GM21528 (cell line): ENCODE measurements around the gene GZMM.

Experiments
- ATAC-seq: cut with Tn5 transposase; IDR thresholded peaks from one replicate; pipeline ENCODE4 v1.9.1; 2021; ENCODE audit warnings: mild to moderate bottlenecking, moderate library complexity; ENCODE audit not compliant: unreplicated experiment, low FRiP score

Gene GZMM

GRCh38 chr19:533364-534058 lies 10.3 kb upstream of the GZMM start:
- no peak for ATAC-seq

DNA sequence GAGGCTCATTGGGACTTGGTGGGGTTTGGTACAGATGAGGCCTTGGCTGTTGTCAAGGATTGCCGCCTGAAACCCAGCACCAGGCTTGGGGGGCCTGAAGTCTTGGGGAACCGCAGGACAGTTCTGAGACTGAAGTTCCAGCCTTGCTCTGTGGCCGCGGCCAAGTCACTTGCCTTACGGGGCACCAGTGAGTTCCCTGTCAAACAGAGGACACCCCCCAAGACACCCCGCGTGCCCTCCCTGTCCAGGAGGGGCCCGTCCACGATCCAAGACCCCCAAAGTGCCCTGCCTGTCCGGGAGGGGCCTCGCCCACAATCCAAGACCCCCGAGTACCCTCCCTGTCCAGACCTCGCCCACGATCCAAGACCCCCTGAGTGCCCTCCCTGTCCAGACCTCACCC lies 9.8 kb upstream of the GZMM start:
- no peak for ATAC-seq

DNA sequence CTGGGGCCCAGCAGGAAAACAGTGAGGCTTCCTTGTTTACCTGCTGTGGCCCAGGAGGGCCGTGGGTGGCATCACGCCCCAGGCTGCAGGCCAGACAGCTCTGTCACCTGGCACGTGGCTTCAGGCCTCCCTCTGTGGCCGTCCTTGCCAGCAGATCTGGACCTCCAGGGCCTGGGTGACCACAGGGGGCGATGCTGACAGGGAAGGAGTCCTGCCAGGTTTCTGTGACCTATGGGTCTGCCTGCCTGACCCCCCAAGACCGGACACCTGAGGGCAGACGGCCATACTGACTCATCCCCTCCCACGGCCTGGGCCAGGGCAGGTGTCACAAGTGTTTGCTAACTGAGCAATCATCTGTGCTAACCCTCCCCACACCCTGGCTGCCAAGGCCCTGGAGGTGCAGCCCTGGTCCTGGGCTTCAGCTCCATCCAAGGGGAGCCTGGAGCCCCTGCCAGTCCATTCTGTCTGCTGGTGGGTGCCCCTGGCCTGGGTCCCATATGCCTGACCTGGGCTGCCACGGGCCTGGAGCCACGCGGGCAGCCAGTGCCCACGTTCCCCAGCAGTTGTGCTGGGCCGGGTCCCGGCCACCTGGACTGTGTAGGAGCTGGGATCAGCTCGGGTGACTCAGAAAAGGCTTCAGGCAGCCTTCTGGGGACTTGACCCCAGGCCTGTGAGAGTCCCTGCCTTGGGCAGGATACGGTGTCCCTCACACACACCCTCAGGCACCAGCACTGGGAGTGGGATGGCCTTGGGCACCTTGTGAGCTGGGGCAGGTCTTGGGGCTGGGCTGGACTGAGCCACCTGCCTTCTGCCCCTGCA lies 8.6 kb upstream of the GZMM start:
- no peak for ATAC-seq

- ATAC-seq = no peak
Observed at GRCh38 chr19:536031-536880, 7.6 kb upstream of the GZMM start.

DNA sequence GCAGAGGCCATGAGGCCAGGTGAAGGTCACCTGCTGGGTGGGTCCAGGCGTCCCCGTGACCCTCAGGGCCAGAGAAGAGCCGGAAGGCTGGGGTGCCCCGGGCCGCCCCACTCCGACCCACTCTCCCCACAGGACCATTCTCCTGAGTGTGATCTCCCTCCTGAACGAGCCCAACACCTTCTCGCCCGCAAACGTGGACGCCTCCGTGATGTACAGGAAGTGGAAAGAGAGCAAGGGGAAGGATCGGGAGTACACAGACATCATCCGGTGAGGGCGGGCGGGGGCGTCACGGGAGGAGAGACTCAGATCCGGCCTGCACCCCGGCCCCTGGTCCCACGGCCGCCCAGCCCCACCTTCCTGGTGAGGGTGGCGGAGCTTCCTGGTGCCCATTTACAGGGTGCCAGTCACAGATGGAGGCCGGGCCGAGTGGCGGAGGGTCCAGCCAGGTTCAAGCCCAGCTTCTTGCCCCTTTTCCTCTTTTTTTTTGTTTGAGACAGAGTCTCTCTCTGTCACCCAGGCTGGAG lies 6.9 kb upstream of the GZMM start:
- ATAC-seq = no peak

DNA sequence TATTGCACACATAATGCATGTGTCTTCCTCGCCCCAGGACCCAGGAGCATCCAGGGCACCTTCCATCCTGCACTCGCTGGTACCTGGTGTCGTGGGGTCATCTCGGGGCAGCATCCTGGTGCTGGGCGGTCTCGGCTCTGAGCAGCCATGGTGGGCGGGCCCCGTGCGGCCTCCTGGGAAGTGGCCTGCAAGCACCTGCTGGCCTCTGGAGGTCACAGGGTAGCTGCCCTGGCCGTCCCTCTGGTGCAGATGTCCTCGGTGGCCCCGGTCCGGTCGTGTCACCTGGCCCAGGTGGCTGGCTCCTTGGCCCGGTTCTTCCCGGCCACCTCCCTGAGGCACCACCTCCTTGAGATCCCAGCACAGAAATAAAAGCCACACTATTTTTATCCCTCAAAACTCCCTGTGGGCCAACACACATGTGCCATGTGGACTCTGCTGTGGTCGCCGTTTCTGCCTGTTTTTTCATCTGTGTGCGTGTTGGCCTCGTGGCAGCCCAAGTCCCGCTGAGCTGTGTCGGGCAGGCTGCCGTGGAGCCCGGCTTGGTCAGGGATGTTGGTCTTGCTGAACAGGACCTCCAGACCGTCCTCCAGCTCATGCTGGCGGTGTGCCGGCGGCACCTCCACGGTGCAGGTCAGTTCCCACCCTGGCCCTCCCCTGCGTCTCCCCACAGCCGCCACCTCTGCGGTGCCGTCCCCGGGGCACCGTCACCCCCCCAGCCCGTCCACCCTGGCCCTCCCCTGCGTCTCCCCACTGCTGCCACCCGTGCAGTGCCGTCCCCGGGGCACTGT lies 5.0 kb upstream of the GZMM start:
- no peak for ATAC-seq

GRCh38 chr19:539429-540030 lies 4.3 kb upstream of the GZMM start:
- no peak for ATAC-seq

DNA sequence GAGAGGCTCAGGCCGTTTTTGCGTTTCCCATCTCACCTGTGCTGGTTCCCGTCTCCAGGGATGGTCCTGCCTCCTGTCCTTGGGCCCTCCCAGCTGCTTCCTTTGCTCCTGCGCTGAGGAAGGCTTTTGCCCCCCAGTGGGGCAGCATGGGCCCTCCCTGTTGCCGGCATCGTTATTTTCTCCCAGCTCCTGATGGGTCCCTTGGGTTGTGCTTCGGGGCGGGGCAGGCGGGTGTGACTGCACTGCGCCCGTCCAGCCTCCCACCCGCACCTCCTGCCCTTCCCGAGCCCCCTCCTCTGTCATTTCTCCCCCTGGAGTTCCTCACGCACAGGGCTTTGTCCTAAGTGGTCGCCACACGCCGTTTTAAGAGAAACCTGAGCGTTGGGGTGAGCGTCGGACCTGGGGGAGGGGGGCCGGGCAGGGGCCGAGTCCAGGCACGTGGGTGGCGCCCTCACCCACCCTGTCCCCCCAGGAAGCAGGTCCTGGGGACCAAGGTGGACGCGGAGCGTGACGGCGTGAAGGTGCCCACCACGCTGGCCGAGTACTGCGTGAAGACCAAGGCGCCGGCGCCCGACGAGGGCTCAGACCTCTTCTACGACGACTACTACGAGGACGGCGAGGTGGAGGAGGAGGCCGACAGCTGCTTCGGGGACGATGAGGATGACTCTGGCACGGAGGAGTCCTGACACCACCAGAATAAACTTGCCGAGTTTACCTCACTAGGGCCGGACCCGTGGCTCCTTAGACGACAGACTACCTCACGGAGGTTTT lies 2.8 kb upstream of the GZMM start:
- ATAC-seq = no peak

- no peak for ATAC-seq
Observed at GRCh38 chr19:541699-542098, 2.2 kb upstream of the GZMM start.

DNA sequence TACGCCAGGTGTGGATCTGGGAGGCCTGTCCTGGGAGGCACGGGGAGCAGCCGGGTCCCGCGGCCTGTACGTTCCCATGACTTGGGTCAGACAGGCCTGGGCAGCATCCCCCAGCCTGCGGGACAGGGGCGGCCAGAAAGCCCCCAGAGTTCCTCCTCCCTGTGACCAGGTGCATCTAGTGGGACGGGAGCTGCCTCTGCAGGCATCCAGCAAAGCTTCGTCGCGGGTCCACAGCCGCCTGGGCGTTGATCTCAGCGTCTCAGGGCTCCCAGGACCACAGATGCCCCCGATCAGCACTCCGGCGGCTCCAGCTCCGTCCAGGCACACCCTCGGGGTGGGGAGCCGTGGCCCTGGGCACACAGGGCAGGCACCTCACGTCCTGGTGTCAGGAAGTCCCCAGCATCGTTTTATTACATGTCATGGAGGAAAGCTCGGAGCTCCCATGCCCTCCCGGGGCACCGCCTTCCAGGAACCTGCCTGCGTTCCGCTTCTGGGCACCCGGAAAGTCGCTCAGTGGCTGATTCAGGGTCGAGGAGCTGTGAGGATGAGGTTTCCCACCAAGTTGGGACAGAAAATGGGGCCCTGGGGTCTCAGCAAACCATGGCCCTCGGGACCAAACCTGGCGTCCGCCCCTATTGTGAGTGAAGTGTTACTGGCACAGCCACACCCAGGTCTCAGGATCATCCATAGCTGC lies 1.5 kb upstream of the GZMM start:
- ATAC-seq = no peak

DNA sequence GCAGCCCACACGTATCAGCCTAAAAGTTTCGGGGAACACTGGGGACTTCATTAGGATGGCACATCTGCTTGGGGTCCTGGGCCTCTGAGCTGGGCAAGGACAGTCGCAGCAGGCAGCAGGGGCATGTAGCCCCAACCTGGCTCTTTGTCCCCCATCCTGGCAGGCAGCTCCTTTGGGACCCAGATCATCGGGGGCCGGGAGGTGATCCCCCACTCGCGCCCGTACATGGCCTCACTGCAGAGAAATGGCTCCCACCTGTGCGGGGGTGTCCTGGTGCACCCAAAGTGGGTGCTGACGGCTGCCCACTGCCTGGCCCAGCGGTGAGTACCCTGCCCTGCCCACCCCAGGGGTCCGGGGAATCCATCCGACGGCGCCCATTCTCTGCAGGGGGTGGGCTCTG lies 3.3 kb downstream of the GZMM start:
- no peak for ATAC-seq

GRCh38 chr19:547836-548720 lies 4.2 kb downstream of the GZMM start:
- ATAC-seq = no peak

- ATAC-seq = no peak
Observed at GRCh38 chr19:548886-549830, 5.3 kb downstream of the GZMM start.

DNA sequence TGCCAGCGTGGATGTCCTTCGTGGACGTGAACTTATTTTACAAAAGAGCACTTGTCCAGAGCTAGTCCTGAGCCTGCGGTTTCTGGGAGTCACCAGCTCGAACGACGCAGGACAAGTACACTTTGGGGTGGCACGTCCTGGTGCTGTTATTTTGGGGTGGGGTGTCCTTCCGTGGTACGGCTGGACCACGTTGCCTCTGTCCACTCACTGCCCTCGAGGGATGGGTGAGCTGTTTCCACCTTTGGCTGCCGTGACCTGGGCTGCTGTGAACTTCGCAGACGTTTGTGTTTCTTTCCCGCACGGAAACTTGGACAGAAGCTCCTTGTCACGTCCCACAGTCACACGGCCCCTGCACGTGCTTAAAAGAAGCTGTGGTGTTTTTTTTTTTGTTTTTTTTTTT lies 11.0 kb downstream of the GZMM start:
- no peak for ATAC-seq

- ATAC-seq = no peak
Observed at GRCh38 chr19:555474-555808, 11.6 kb downstream of the GZMM start.

- ATAC-seq = no peak
Observed at GRCh38 chr19:556611-557382, 12.9 kb downstream of the GZMM start.
